Muscle layer of colon (tissue), 2 donors: ENCODE measurements around the gene TKT.

Experiments used
- H3K27ac ChIP-seq: one replicate; pipeline ENCODE4 v1.7.0; 2013; ENCODE audit warnings: low read depth, mild to moderate bottlenecking, low read length, moderate library complexity
- H3K27me3 ChIP-seq, 2 donors: one replicate each; pipeline ENCODE4 v1.7.0; 2013; ENCODE audit warnings: low read length in 2 of 2, mild to moderate bottlenecking in 2 of 2; ENCODE audit not compliant: insufficient read depth in 2 of 2, control insufficient read depth in 1 of 2
- H3K36me3 ChIP-seq: one replicate; pipeline ENCODE4 v1.7.0; 2013; ENCODE audit warnings: mild to moderate bottlenecking, low read length; ENCODE audit not compliant: insufficient read depth
- H3K4me1 ChIP-seq: one replicate; pipeline ENCODE4 v1.7.0; 2013; ENCODE audit warnings: mild to moderate bottlenecking, low read length; ENCODE audit not compliant: insufficient read depth
- H3K4me3 ChIP-seq, 2 donors: one replicate each; pipeline ENCODE4 v1.7.0; 2013; ENCODE audit warnings: low read length in 2 of 2, low read depth in 1 of 2, mild to moderate bottlenecking in 1 of 2, moderate library complexity in 1 of 2
- H3K9ac ChIP-seq: one replicate; pipeline ENCODE4 v1.7.0; 2013; ENCODE audit warnings: low read length
- H3K9me3 ChIP-seq: one replicate; pipeline ENCODE4 v1.7.0; 2013; ENCODE audit warnings: mild to moderate bottlenecking, low read length
- donor health status: abdominal sarcoma.
- donor health status: Adenocarcinoma of cecum.

Gene TKT

GRCh38 chr3:53236112-53236841, 19.5 kb downstream of the TKT start:
- H3K4me1 ChIP-seq: peaks cover 23% of the 10 kb centered on the region
- H3K4me3 ChIP-seq: peak overlapping the region in 1 of 2 donors; percentile 35
- H3K36me3 ChIP-seq: peaks cover 69% of the 10 kb centered on the region

GRCh38 chr3:53235545-53235944, 20.3 kb downstream of the TKT start:
- H3K27ac ChIP-seq: peak overlapping the region; percentile 68
- no peak overlapping the region for H3K4me3 ChIP-seq
- H3K4me1 ChIP-seq: peaks cover 23% of the 10 kb centered on the region
- H3K27me3 ChIP-seq: no peaks in the 10 kb centered on the region
- peaks cover 69% of the 10 kb centered on the region for H3K36me3 ChIP-seq
- H3K9ac ChIP-seq: no peak overlapping the region
- H3K9me3 ChIP-seq: no peaks in the 10 kb centered on the region

More at GRCh38 chr3:53236112-53236841, 19.5 kb downstream of the TKT start:
- Histone ChIP-seq H3K27ac (peak overlapping the region; percentile 68), H3K27me3 (no peaks in the 10 kb centered on the region), H3K9ac (no peak overlapping the region), H3K9me3 (no peaks in the 10 kb centered on the region)

GRCh38 chr3:53234841-53235232, 21.0 kb downstream of the TKT start:
- peaks cover 69% of the 10 kb centered on the region for H3K36me3 ChIP-seq
- no peak overlapping the region for H3K9ac ChIP-seq
- H3K4me3 ChIP-seq: no peak overlapping the region
- no peak overlapping the region for H3K27ac ChIP-seq
- H3K27me3 ChIP-seq: no peaks in the 10 kb centered on the region
- H3K4me1 ChIP-seq: peaks cover 23% of the 10 kb centered on the region
- no peaks in the 10 kb centered on the region for H3K9me3 ChIP-seq

- no peak overlapping the region for H3K4me3 ChIP-seq
- H3K4me1 ChIP-seq: peaks cover 23% of the 10 kb centered on the region
- no peak overlapping the region for H3K27ac ChIP-seq
- no peak overlapping the region for H3K9ac ChIP-seq
- peaks cover 69% of the 10 kb centered on the region for H3K36me3 ChIP-seq
- H3K9me3 ChIP-seq: no peaks in the 10 kb centered on the region
- H3K27me3 ChIP-seq: no peaks in the 10 kb centered on the region
Observed at GRCh38 chr3:53234130-53234840, 21.5 kb downstream of the TKT start.

GRCh38 chr3:53232641-53233377, 23.0 kb downstream of the TKT start:
- Histone ChIP-seq H3K4me1 (peaks cover 15% of the 10 kb centered on the region), H3K9ac (no peak overlapping the region), H3K36me3 (peaks cover 71% of the 10 kb centered on the region), H3K27ac (no peak overlapping the region), H3K27me3 (no peaks in the 10 kb centered on the region), H3K4me3 (no peak overlapping the region), H3K9me3 (no peaks in the 10 kb centered on the region)

- H3K9ac ChIP-seq: no peak overlapping the region
- no peak overlapping the region for H3K27ac ChIP-seq
- H3K9me3 ChIP-seq: no peaks in the 10 kb centered on the region
- no peak overlapping the region for H3K4me3 ChIP-seq
- H3K4me1 ChIP-seq: peaks cover 14% of the 10 kb centered on the region
- no peaks in the 10 kb centered on the region for H3K27me3 ChIP-seq
- H3K36me3 ChIP-seq: peaks cover 81% of the 10 kb centered on the region
Observed at GRCh38 chr3:53231532-53232511, 24.0 kb downstream of the TKT start.

GRCh38 chr3:53230789-53231188, 25.0 kb downstream of the TKT start:
- Histone ChIP-seq H3K4me1 (peaks cover 4% of the 10 kb centered on the region), H3K9me3 (no peaks in the 10 kb centered on the region), H3K36me3 (peaks cover 91% of the 10 kb centered on the region), H3K4me3 (no peak overlapping the region), H3K9ac (no peak overlapping the region), H3K27me3 (no peaks in the 10 kb centered on the region), H3K27ac (no peak overlapping the region)

- Histone ChIP-seq H3K4me1 (no peaks in the 10 kb centered on the region), H3K9ac (no peak overlapping the region), H3K36me3 (peaks cover 97% of the 10 kb centered on the region), H3K4me3 (no peak overlapping the region), H3K27me3 (no peaks in the 10 kb centered on the region), H3K9me3 (no peaks in the 10 kb centered on the region), H3K27ac (no peak overlapping the region)
Observed at GRCh38 chr3:53230041-53230621, 25.7 kb downstream of the TKT start.

- no peak overlapping the region for H3K4me3 ChIP-seq
- H3K9me3 ChIP-seq: no peaks in the 10 kb centered on the region
- peaks cover 99% of the 10 kb centered on the region for H3K36me3 ChIP-seq
- no peaks in the 10 kb centered on the region for H3K27me3 ChIP-seq
- no peaks in the 10 kb centered on the region for H3K4me1 ChIP-seq
- H3K27ac ChIP-seq: no peak overlapping the region
- H3K9ac ChIP-seq: no peak overlapping the region
Observed at GRCh38 chr3:53229606-53230005, 26.2 kb downstream of the TKT start.

GRCh38 chr3:53229171-53229570, 26.7 kb downstream of the TKT start:
- Histone ChIP-seq H3K27me3 (no peaks in the 10 kb centered on the region), H3K4me1 (no peaks in the 10 kb centered on the region), H3K9me3 (no peaks in the 10 kb centered on the region), H3K4me3 (no peak overlapping the region), H3K27ac (no peak overlapping the region), H3K36me3 (peaks cover 99% of the 10 kb centered on the region), H3K9ac (no peak overlapping the region)
